Naive B cell (primary cell): ENCODE data around the gene RFX5. TPM values are rescaled to one million over a fixed set of nuclear protein-coding genes. Genes with fewer than 3 reads are reported as not detected.

ENCODE experiments used
- ATAC-seq, 2 donors: fragments of 150-1000 bp; cut with Tn5 transposase; 2 replicates each; pipeline ENCODE4 v1.10.0; 2021; ENCODE audit warnings: low read depth in 2 of 2, mild to moderate bottlenecking in 2 of 2, moderate library complexity in 2 of 2
- DNase-seq: peaks from one replicate; pipeline ENCODE4 v3.0.0; 2022
- H3K27ac Mint-ChIP-seq, 6 donors: one replicate each; pipeline ENCODE4 v1.8.0; 2020 to 2022; ENCODE audit warnings: mild to moderate bottlenecking in 6 of 6, mixed read lengths in 6 of 6, moderate library complexity in 5 of 6, inconsistent platforms in 2 of 6
- H3K27me3 Mint-ChIP-seq, 3 donors: one replicate each; pipeline ENCODE4 v1.8.0; 2021 to 2022; ENCODE audit warnings: mixed read lengths in 3 of 3, mild to moderate bottlenecking in 1 of 3
- H3K36me3 Mint-ChIP-seq, 2 donors: one replicate each; pipeline ENCODE4 v1.8.0; 2020 to 2022; ENCODE audit warnings: mixed read lengths in 2 of 2, inconsistent platforms in 1 of 2, mild to moderate bottlenecking in 1 of 2
- H3K4me1 Mint-ChIP-seq, 3 donors: one replicate each; pipeline ENCODE4 v1.8.0; 2020 to 2022; ENCODE audit warnings: mixed read lengths in 3 of 3, inconsistent platforms in 1 of 3, mild to moderate bottlenecking in 1 of 3, moderate library complexity in 1 of 3
- H3K4me3 Mint-ChIP-seq, 8 donors: one replicate each; pipeline ENCODE4 v1.8.0; 2020 to 2022; ENCODE audit warnings: mild to moderate bottlenecking in 8 of 8, mixed read lengths in 8 of 8, moderate library complexity in 8 of 8, inconsistent platforms in 2 of 8
- H3K9me3 Mint-ChIP-seq, 7 donors: one replicate each; pipeline ENCODE4 v1.8.0; 2020 to 2022; ENCODE audit warnings: mixed read lengths in 7 of 7, mild to moderate bottlenecking in 5 of 7, inconsistent platforms in 2 of 7, moderate library complexity in 1 of 7
- polyA plus RNA-seq, 6 donors: library from polyadenylated mRNA; unstranded; fragments of 300-500 nt; fragmentation: Illumina TruSeq; gene quantifications; one replicate each; pipeline ENCODE4 v1.2.3, GENCODE V29; 2021; ENCODE audit warnings: low read depth in 6 of 6

RFX5 gene
- polyA plus RNA-seq, 6 donors from 2014 or later, result 113 to 139 (median 130) TPM

- Mint-ChIP-seq H3K4me1 (peaks cover 17 to 32% (median 29%) of the 10 kb centered on the region in 3 donors), H3K36me3 (peaks cover 39 to 40% of the 10 kb centered on the region in 2 donors), H3K27ac (peak overlapping the region in 1 of 6 donors; percentile 49), H3K27me3 (no peaks in the 10 kb centered on the region), H3K9me3 (no peaks in the 10 kb centered on the region), H3K4me3 (no peak overlapping the region)
- DNase-seq (no peak), ATAC-seq (no peak)
These were observed 37.2 kb downstream of the RFX5 start for GRCh38 chr1:151309811-151310323.

- H3K4me3 Mint-ChIP-seq, result no peak overlapping the region
- peak overlapping the region in 2 of 6 donors; percentile 74 to 84 for H3K27ac Mint-ChIP-seq
- H3K4me1 Mint-ChIP-seq, result peaks cover 12 to 13% (median 13%) of the 10 kb centered on the region in 3 donors
- H3K36me3 Mint-ChIP-seq, result peaks cover 4 to 24% of the 10 kb centered on the region in 2 donors
- DNase-seq (no peak), ATAC-seq (no peak)
- no peaks in the 10 kb centered on the region for H3K27me3 Mint-ChIP-seq
- H3K9me3 Mint-ChIP-seq, result no peaks in the 10 kb centered on the region
These were observed 52.1 kb downstream of the RFX5 start for GRCh38 chr1:151294742-151295462.

- H3K4me1 Mint-ChIP-seq, result peaks cover 24 to 31% (median 24%) of the 10 kb centered on the region in 3 donors
- peaks cover 0 to 22% of the 10 kb centered on the region in 2 donors for H3K36me3 Mint-ChIP-seq
- no peaks in the 10 kb centered on the region for H3K9me3 Mint-ChIP-seq
- peak in 1 of 2 donors; percentile 29 for ATAC-seq
- H3K4me3 Mint-ChIP-seq, result peak overlapping the region in 1 of 8 donors; percentile 10
- H3K27ac Mint-ChIP-seq, result peak overlapping the region in 5 of 6 donors; percentile 57 to 94 (median 92)
- H3K27me3 Mint-ChIP-seq, result no peaks in the 10 kb centered on the region
- DNase-seq, result no peak
These were observed 54.0 kb downstream of the RFX5 start for GRCh38 chr1:151293093-151293492.

GRCh38 chr1:151292207-151293030 lies 54.6 kb downstream of the RFX5 start:
- DNase-seq, result peak; percentile 12
- Mint-ChIP-seq H3K9me3 (no peaks in the 10 kb centered on the region), H3K27me3 (no peaks in the 10 kb centered on the region), H3K4me3 (peak overlapping the region in 3 of 8 donors; percentile 31 to 53 (median 40)), H3K36me3 (peaks cover 0 to 20% of the 10 kb centered on the region in 2 donors), H3K4me1 (peaks cover 24 to 32% (median 24%) of the 10 kb centered on the region in 3 donors), H3K27ac (peak overlapping the region; percentile 57 to 94 (median 86))
- ATAC-seq, result peak; percentile 65 to 78

GRCh38 chr1:151290709-151291303 lies 56.2 kb downstream of the RFX5 start:
- H3K36me3 Mint-ChIP-seq, result peaks cover 0 to 20% of the 10 kb centered on the region in 2 donors
- no peak for DNase-seq
- H3K4me3 Mint-ChIP-seq, result peak overlapping the region in 1 of 8 donors; percentile 25
- H3K9me3 Mint-ChIP-seq, result no peaks in the 10 kb centered on the region
- peak overlapping the region in 2 of 6 donors; percentile 47 to 56 for H3K27ac Mint-ChIP-seq
- no peak for ATAC-seq
- H3K4me1 Mint-ChIP-seq, result peaks cover 24 to 44% (median 24%) of the 10 kb centered on the region in 3 donors
- no peaks in the 10 kb centered on the region for H3K27me3 Mint-ChIP-seq

Other genes starting within 250 kb of the RFX5 start
- gene SEMA6C, start 200.6 kb downstream of the RFX5 start, polyA plus RNA-seq, result not detected
- gene TNFAIP8L2, start 190.6 kb downstream of the RFX5 start, polyA plus RNA-seq, result 10 to 100 TPM in 2 of 6 donors, 1 to 10 TPM in 3, not detected in 1; 5.0 to 15.6 (median 8.3) TPM
- gene LYSMD1, start 181.3 kb downstream of the RFX5 start, polyA plus RNA-seq, result 1 to 10 TPM in 1 of 6 donors, under 1 TPM in 4, not detected in 1; 0.25 to 1.1 (median 0.60) TPM
- 10 to 100 TPM; 62.2 to 96.1 (median 71.2) TPM for gene SCNM1, start 181.1 kb downstream of the RFX5 start, polyA plus RNA-seq
- gene TMOD4, start 171.3 kb downstream of the RFX5 start, polyA plus RNA-seq, result 1 to 10 TPM in 1 of 6 donors, under 1 TPM in 2, not detected in 3; 0.32 to 1.2 (median 0.53) TPM
- gene VPS72, start 157.1 kb downstream of the RFX5 start, polyA plus RNA-seq, result 10 to 100 TPM; 58.1 to 81.1 (median 72.1) TPM
- 10 to 100 TPM; 17.0 to 22.9 (median 19.7) TPM for gene PIP5K1A, start 148.7 kb downstream of the RFX5 start, polyA plus RNA-seq
- 100 to 1,000 TPM; 253 to 417 (median 291) TPM for gene PSMD4, start 92.5 kb downstream of the RFX5 start, polyA plus RNA-seq
- 1 to 10 TPM in 4 of 6 donors, under 1 TPM in 2; 0.08 to 2.6 (median 1.6) TPM for gene ZNF687, start 65.0 kb downstream of the RFX5 start, polyA plus RNA-seq
- gene PI4KB, start 19.8 kb downstream of the RFX5 start, polyA plus RNA-seq, result 10 to 100 TPM; 35.0 to 80.3 (median 61.5) TPM
- under 1 TPM in 2 of 6 donors, not detected in 4; 0.20 to 0.53 TPM for gene SELENBP1, start 25.5 kb upstream of the RFX5 start, polyA plus RNA-seq
- 10 to 100 TPM; 50.2 to 79.3 (median 57.7) TPM for gene PSMB4, start 52.3 kb upstream of the RFX5 start, polyA plus RNA-seq
- 10 to 100 TPM in 1 of 6 donors, 1 to 10 TPM in 5; 2.5 to 15.0 (median 8.0) TPM for gene POGZ, start 112.2 kb upstream of the RFX5 start, polyA plus RNA-seq
- under 1 TPM in 3 of 6 donors, not detected in 3; 0.07 to 0.43 (median 0.13) TPM for gene CGN, start 164.1 kb upstream of the RFX5 start, polyA plus RNA-seq
- 1 to 10 TPM in 4 of 6 donors, under 1 TPM in 1, not detected in 1; 0.43 to 1.6 (median 1.1) TPM for gene TUFT1, start 193.1 kb upstream of the RFX5 start, polyA plus RNA-seq